Measurements from ENCODE around the gene IGLL1.
A peak's percentile ranks its signal among the peaks of the same experiment; 100 is the strongest.
"Not testable (repeated sequence)": the region's sequence is repeated elsewhere in the genome, so short reads cannot be mapped to it uniquely, and the experiment has no call there.

IGLL1 gene

GRCh38 chr22:23579870-23580575 lies at the start of gene IGLL1:
Gene IGLL1, minus strand, starts transcription at chr22:23580290. Its CDS starts 100 bp downstream, at chr22:23580190.
- no peak for DNase-seq (ENCODE audit: low read depth)

- DNase-seq (ENCODE audit: low read depth), result not testable (repeated sequence)
Observed at GRCh38 chr22:23628056-23628743, 48.1 kb upstream of the IGLL1 start.

- DNase-seq (ENCODE audit: low read depth), result peak; percentile 4
Observed at GRCh38 chr22:23627401-23628055, 47.4 kb upstream of the IGLL1 start.

- DNase-seq (ENCODE audit: low read depth), result no peak
Observed at GRCh38 chr22:23626286-23626975, 46.3 kb upstream of the IGLL1 start.

GRCh38 chr22:23622634-23623033 lies 42.5 kb upstream of the IGLL1 start:
- DNase-seq (ENCODE audit: low read depth), result no peak

- DNase-seq (ENCODE audit: low read depth), result not testable (repeated sequence)
Observed at GRCh38 chr22:23621916-23622315, 41.8 kb upstream of the IGLL1 start.

- no peak for DNase-seq (ENCODE audit: low read depth)
Observed at GRCh38 chr22:23621082-23621780, 41.1 kb upstream of the IGLL1 start.

- no peak for DNase-seq (ENCODE audit: low read depth)
Observed at GRCh38 chr22:23613193-23613972, 33.3 kb upstream of the IGLL1 start.

- no peak for DNase-seq (ENCODE audit: low read depth)
Observed at GRCh38 chr22:23609983-23610781, 30.1 kb upstream of the IGLL1 start.

- no peak for DNase-seq (ENCODE audit: low read depth)
Observed at GRCh38 chr22:23608583-23608982, 28.5 kb upstream of the IGLL1 start.

- DNase-seq (ENCODE audit: low read depth), result no peak
Observed at GRCh38 chr22:23606204-23607131, 26.4 kb upstream of the IGLL1 start.

- no peak for DNase-seq (ENCODE audit: low read depth)
Observed at GRCh38 chr22:23604939-23605712, 25.0 kb upstream of the IGLL1 start.

GRCh38 chr22:23603266-23603665 lies 23.2 kb upstream of the IGLL1 start:
- no peak for DNase-seq (ENCODE audit: low read depth)

GRCh38 chr22:23598805-23599518 lies 18.9 kb upstream of the IGLL1 start:
- no peak for DNase-seq (ENCODE audit: low read depth)

- not testable (repeated sequence) for DNase-seq (ENCODE audit: low read depth)
Observed at GRCh38 chr22:23597576-23598268, 17.6 kb upstream of the IGLL1 start.

- DNase-seq (ENCODE audit: low read depth), result not testable (repeated sequence)
Observed at GRCh38 chr22:23595904-23596303, 15.8 kb upstream of the IGLL1 start.

- no peak for DNase-seq (ENCODE audit: low read depth)
Observed at GRCh38 chr22:23591846-23592245, 11.8 kb upstream of the IGLL1 start.
